Peyer's patch (tissue), 4 donors: ENCODE measurements around the gene ZHX3.

Source experiments
- POLR2A ChIP-seq, 2 donors: fragments of 450-650 bp; IDR thresholded peaks; one replicate each; pipeline ENCODE4 v1.5.1; 2017; ENCODE audit warnings: antibody characterized with exemption in 2 of 2, mild to moderate bottlenecking in 2 of 2, moderate library complexity in 2 of 2
- TF ChIP-seq, protein P1 (sequence below), 6 experiments: fragments of 450-650 bp in 4 of 6; fragments of 200-600 bp in 2 of 6; sonication (generic) in 1 of 6; IDR thresholded peaks; one replicate each; pipeline ENCODE4 v1.5.1; 2017 to 2019; ENCODE audit warnings: antibody characterized with exemption in 6 of 6, mild to moderate bottlenecking in 3 of 6, moderate library complexity in 1 of 6

DNA sequence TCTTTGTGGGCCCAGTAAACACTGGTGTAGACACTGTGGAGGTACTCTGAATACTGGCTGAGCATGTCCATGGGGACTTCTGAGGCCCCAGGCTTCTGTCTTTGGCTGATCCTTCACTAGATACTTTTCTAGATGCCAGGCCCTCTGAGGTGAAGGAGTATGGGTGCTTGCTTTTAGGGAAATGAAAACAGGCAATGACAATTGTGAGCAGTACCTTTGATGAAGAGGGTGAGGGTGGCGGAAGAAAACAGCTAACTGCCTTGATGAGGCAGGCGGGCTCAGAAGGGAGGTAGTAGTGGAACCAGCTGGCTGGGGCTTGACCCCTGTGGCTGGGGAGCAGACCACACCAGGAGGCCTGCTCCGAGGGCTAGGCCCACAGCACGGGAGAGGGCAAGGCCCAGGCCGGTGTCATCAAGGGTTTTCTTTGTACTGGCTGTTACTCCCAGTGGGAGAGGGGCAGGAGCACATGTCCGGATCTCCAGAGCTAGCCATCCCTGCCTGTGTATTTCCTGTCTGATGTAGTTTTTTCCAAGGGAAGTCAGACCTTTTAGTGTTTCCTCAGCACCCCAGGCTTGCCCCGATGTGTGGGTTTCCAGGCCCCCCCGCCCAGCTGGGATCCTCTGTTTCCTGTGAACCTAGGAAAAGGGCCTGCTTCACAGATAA, 176.2 kb downstream of the ZHX3 start:
- TF ChIP-seq, protein P1, sequence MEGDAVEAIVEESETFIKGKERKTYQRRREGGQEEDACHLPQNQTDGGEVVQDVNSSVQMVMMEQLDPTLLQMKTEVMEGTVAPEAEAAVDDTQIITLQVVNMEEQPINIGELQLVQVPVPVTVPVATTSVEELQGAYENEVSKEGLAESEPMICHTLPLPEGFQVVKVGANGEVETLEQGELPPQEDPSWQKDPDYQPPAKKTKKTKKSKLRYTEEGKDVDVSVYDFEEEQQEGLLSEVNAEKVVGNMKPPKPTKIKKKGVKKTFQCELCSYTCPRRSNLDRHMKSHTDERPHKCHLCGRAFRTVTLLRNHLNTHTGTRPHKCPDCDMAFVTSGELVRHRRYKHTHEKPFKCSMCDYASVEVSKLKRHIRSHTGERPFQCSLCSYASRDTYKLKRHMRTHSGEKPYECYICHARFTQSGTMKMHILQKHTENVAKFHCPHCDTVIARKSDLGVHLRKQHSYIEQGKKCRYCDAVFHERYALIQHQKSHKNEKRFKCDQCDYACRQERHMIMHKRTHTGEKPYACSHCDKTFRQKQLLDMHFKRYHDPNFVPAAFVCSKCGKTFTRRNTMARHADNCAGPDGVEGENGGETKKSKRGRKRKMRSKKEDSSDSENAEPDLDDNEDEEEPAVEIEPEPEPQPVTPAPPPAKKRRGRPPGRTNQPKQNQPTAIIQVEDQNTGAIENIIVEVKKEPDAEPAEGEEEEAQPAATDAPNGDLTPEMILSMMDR (IDR thresholded peaks at IDR 0.05), result no peak
- no peak for TF ChIP-seq POLR2A (IDR thresholded peaks at IDR 0.05)
